HG03280 (cell line): ENCODE data around the gene RAB17.
A peak's percentile ranks its signal among the peaks of the same experiment; 100 is the strongest.

ENCODE experiments used
- ATAC-seq: cut with Tn5 transposase; IDR thresholded peaks from one replicate; pipeline ENCODE4 v1.9.1; 2021; ENCODE audit warnings: mild to moderate bottlenecking, moderate library complexity; ENCODE audit not compliant: unreplicated experiment

The RAB17 gene

DNA sequence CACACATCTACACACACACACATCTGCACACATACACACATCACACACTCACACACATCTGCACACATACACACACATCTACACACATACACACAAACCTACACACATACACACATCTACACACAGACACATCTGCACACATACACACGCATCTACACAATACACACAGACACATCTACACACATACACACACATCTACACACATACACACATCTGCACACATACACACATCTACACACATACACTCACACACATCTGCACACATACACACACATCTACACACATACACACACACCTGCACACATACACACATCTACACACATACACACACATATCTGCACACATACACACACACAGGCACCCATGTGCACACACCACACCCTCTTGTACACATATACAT is 24.6 kb downstream of the RAB17 start:
- no peak for ATAC-seq

DNA sequence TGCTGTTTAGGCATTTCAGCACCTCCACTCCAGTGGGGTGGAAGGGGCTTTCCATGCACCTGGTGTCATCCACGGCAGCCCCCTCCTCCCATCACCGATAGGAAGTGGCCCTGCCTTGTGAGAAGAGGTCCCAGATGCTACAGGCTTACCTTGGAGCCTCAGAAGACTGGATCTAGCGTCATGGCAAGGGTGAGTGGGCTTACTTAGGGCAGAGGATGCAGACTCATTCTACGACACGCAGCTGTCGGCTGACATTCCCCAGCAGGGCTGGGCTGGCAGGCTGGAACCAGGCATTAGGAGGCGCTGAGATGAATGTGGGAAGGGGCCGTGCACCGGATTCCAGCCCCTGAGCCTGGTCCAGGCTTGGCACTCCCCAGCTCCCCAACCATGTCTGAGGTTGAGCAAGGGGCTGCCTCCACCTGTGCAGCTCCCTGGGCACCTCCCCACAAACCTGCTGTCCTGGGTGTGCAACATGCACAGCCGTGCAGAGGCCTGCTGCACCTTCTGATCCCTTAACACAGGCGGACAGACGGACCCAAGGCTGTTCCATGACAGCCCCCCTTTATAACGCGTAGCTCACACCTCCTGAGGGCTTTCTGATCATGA is 25.9 kb downstream of the RAB17 start:
- ATAC-seq, result no peak

DNA sequence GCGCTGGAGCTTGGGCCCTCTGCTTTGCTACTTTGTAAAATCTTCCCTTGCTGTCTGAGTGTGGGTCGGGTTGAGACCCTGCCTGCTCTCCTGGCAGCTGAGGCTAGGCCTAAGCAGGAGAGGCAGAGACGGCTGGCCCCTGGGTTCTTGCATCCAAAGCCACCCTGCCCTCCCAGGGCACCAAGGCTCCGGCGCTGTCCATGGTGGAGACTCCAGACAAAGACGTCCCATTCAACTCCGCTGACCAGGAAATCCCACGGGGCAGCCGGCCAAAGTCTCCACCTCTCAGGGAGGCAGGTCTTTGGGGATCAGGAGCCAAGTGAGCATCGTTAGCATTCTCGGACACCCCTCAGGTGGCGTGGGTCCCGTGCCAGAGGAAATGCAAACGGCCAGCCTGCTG is 26.7 kb downstream of the RAB17 start:
- no peak for ATAC-seq

- no peak for ATAC-seq
Measured at GRCh38 chr2:237561221-237561620, 29.3 kb downstream of the RAB17 start.

GRCh38 chr2:237558961-237559641 is 31.4 kb downstream of the RAB17 start:
- no peak for ATAC-seq

GRCh38 chr2:237557633-237558015 is 32.9 kb downstream of the RAB17 start:
- ATAC-seq, result peak; percentile 24

DNA sequence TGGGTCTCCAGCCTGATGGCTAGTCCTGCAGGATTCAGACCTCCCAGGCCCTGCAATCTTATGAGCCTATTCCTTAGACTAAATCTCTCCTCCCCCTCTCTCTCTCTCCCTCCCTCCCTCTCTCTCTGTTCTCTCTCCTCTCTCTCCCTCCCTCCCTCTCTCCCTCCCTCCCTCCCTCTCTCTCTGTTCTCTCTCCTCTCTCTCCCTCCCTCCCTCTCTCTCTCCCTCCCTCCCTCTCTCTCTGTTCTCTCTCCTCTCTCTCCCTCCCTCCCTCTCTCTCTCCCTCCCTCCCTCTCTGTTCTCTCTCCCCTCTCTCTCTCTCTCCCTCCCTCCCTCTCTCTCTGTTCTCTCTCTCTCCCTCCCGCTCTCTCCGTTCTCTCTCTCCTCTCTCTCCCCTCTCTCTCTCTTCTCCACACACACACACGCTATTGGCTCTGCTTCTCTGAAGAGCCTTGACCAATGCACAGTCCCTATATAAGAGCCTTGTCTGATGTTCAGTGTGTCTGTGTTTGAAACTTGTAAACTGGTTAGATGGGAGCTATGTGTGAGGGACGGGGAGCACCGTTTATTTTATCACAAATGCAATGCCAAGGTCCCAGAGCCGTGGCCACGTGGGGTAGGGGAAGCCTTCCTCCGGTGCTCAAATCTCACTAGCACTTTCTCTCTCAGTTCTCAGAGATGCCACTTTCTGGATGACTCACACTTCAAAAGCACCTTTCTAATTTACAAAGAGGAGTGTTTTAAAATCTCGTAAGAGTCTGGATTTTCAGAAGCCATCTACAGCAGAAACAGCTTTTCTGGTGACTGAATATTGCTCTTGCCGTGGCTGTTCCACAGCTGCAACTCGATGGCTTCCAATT is 33.5 kb downstream of the RAB17 start:
- ATAC-seq, result peak; percentile 87

DNA sequence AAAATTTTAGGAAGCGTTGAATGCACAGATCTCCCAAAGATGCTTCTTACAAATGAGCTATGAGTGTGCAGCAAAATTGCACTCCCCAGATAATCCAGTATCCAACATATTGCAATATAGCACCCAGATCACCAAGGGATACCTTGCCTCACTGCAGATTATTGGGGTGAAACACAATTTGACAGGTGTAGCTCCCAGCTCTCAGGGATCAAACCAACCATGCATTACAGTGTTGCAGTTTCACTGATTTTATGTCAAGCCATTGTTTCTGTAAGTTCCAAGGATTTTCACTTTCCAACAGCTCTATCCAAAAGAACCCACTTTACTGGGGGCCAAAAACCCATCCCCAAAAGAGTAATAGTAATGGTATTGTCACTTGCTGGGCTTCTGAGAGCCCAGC is 35.0 kb downstream of the RAB17 start:
- ATAC-seq, result no peak

- ATAC-seq, result no peak
Measured at GRCh38 chr2:237553948-237554347, 36.6 kb downstream of the RAB17 start.

- no peak for ATAC-seq
Measured at GRCh38 chr2:237552908-237553307, 37.6 kb downstream of the RAB17 start.

- ATAC-seq, result no peak
Measured at GRCh38 chr2:237551071-237551574, 39.4 kb downstream of the RAB17 start.

GRCh38 chr2:237549643-237550415 is 40.7 kb downstream of the RAB17 start:
- ATAC-seq, result no peak

- ATAC-seq, result no peak
Measured at GRCh38 chr2:237549216-237549615, 41.3 kb downstream of the RAB17 start.

DNA sequence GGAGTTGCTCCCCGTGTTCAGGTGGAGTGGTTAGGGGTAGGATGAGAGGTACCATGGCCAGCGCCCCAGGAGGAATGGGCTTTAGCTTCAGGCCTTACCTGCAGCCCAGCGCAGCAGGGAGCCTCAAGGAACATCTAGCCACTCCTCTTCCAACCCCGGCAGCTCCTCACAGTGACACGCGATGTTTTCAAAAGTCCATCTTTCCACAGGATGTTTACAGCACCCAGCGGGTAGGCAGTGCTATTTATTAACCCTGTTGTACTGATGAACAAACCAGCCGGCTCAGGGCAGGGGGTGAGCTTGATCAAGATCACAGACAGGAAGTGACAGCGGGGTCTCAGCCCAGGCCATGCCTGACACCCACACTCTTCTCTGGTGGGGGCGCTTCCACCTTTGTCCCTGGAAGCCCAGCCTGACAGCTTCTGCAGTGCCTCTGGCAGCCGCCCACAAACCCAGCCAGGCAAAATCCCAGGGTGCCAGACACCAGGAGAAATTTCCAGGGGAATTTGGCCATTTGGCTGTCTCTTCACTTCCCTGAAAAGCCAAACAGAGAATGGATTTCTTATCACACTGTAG is 42.6 kb downstream of the RAB17 start:
- ATAC-seq, result no peak

GRCh38 chr2:237546876-237547395 is 43.6 kb downstream of the RAB17 start:
- ATAC-seq, result no peak

GRCh38 chr2:237546040-237546875 is 44.3 kb downstream of the RAB17 start:
- no peak for ATAC-seq

DNA sequence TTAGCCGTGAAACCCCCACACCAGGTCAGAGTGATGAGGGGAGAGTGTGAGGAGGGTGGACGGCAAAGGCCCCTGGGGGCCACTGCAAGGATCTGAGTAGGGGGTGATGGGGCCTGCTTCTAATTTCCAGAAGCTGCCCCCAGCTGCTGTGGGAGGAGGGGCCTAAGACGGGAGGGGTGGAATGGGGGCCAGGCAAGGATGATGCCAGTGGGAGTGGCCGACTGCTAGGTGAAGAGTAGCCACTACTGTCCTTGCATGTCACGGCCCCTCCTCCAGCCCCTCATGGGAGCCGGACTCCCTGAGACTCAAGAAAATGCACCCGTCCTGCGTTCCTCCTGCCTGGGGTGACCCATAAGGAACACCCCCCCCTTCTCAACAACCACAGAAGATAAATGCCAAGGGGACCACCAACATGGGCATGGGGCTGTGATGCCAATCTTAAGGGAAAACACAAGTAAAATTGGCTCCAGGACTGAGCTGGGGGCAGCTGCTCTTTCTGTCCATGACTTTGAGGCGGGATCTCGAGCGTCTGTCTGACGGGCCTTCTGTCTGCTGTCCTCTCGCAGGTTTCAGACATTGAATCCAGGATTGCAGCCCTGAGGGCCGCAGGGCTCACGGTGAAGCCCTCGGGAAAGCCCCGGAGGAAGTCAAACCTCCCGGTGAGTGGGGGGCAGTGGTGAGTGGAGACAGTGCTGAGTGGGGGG is 48.4 kb downstream of the RAB17 start:
- no peak for ATAC-seq

DNA sequence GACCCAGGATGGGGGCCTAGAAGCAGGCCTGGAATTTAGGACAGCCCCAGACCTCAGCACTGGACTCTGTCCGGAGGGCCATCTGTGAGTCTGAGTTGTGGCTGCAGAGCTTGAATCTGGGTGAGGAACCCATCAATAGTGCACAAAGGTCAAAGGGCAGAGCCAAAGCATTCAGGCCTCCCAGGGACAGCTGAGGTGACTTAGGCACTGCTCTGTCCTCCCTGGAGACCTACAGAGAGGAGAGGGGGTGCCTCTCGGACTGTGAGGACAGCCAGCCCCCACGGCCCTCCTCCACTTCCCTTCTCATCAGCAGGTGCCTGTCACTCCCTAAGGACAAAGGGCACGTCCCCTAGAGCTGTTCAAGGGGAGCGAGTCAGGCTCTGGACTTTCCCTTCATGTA is 49.3 kb downstream of the RAB17 start:
- ATAC-seq, result no peak

DNA sequence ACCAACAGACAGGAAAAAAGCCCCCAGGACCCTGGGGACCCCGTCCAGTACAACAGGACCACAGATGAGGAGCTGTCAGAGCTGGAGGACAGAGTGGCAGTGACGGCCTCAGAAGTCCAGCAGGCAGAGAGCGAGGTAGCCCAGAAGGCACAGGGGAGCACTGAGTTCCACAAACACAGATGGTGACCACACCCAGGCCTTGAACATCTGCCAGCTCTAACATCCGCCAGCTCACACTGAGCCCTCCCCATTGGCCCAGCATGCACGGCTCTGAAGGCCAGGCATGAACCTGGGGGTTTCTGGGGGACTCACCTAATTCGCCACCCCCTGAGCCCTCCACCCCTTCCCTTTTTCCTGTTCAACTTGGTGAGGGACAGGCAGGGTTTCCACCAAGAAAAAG is 49.7 kb downstream of the RAB17 start:
- ATAC-seq, result no peak
